Adrenal gland (tissue), 5 donors: Measurements from ENCODE around the gene TNFRSF4.

Experiments used
- CTCF ChIP-seq, 6 experiments: fragments of 450-650 bp in 4 of 6; fragments of 200-600 bp in 2 of 6; sonication (generic) in 1 of 6; IDR thresholded peaks; 1 replicate in 5 of 6; 2 replicates in 1 of 6; pipeline versions ENCODE4 v1.5.1 to v1.8.0; 2016 to 2021; ENCODE audit warnings: antibody characterized with exemption in 6 of 6, mild to moderate bottlenecking in 2 of 6, moderate library complexity in 1 of 6
- POLR2A ChIP-seq, 2 donors: fragments of 450-650 bp; IDR thresholded peaks; one replicate each; pipeline ENCODE4 v1.6.1; 2017; ENCODE audit warnings: antibody characterized with exemption in 2 of 2, mild to moderate bottlenecking in 2 of 2, moderate library complexity in 1 of 2
- donor health status: DM: no; HTN: no; CAD: no.

- TF ChIP-seq CTCF (IDR thresholded peaks at IDR 0.05) (no peak), POLR2A (IDR thresholded peaks at IDR 0.05) (no peak)
Measured at GRCh38 chr1:1253972-1254666, 40.2 kb upstream of the TNFRSF4 start.
